Choroid plexus epithelial cell (primary cell): ENCODE measurements around the gene LYPD5.
"Not testable (repeated sequence)": the region's sequence is repeated elsewhere in the genome, so short reads cannot be mapped to it uniquely, and the experiment has no call there.

Experiments
- DNase-seq: peaks from one replicate; pipeline ENCODE4 v3.0.0-alpha.2; 2010; ENCODE audit warnings: low read depth
- H3K4me3 ChIP-seq: 2 replicates; pipeline ENCODE4 v1.5.1; 2011; ENCODE audit warnings: low read depth, mild to moderate bottlenecking, control low read depth, low read length, moderate library complexity
- CTCF ChIP-seq: conservative IDR thresholded peaks from 2 replicates; pipeline ENCODE4 v1.5.1; 2011; ENCODE audit warnings: low read depth, mild to moderate bottlenecking, control low read depth, inconsistent platforms, low read length, moderate library complexity

LYPD5 gene

GRCh38 chr19:43812688-43813087 is 10.4 kb upstream of the LYPD5 start:
- no peak for TF ChIP-seq CTCF
- no peak for DNase-seq
- no peak overlapping the region for H3K4me3 ChIP-seq

GRCh38 chr19:43812259-43812658 is 10.0 kb upstream of the LYPD5 start:
- no peak overlapping the region for H3K4me3 ChIP-seq
- no peak for DNase-seq
- no peak for TF ChIP-seq CTCF

GRCh38 chr19:43811837-43812236 is 9.6 kb upstream of the LYPD5 start:
- DNase-seq = no peak
- TF ChIP-seq CTCF = no peak
- no peak overlapping the region for H3K4me3 ChIP-seq

GRCh38 chr19:43809762-43810696 is 7.8 kb upstream of the LYPD5 start:
- no peak overlapping the region for H3K4me3 ChIP-seq
- TF ChIP-seq CTCF = peak; percentile 62
- DNase-seq = peak; percentile 85

- DNase-seq = no peak
- H3K4me3 ChIP-seq = no peak overlapping the region
- no peak for TF ChIP-seq CTCF
Observed at GRCh38 chr19:43807651-43808050, 5.4 kb upstream of the LYPD5 start.

- no peak for TF ChIP-seq CTCF
- no peak overlapping the region for H3K4me3 ChIP-seq
- no peak for DNase-seq
Observed at GRCh38 chr19:43806848-43807247, 4.6 kb upstream of the LYPD5 start.

- not testable (repeated sequence) for H3K4me3 ChIP-seq, DNase-seq
Observed at GRCh38 chr19:43806401-43806800, 4.2 kb upstream of the LYPD5 start.
